Endothelial cell of umbilical vein (primary cell): ENCODE measurements around the gene TMEM8B. TPM values are rescaled to one million over a fixed set of nuclear protein-coding genes. Genes with fewer than 3 reads are reported as not detected.

Experiments used
- BruUV-seq: library from RNA; stranded (reverse); fragments of 400-500 nt; replicated peaks from 2 replicates; lab custom pipeline; 2021; lab: Mats Ljungman, UMichigan
- CTCF ChIA-PET: fragments of 300-600, 350-600 bp; sonication (Branson Sonifier 250); formaldehyde crosslinking; loops from one replicate; lab custom pipeline; 2021; ENCODE audit warnings: antibody characterized with exemption, inconsistent platforms; lab: Charles Lee
- POLR2A ChIA-PET: fragments of 300-600, 350-600 bp; sonication (Branson Sonifier 250); formaldehyde crosslinking; loops from one replicate; lab custom pipeline; 2021; ENCODE audit warnings: antibody characterized with exemption, inconsistent platforms; lab: Charles Lee
- DNase-seq: peaks from one replicate; pipeline ENCODE4 v3.0.0-alpha.2; 2011; ENCODE audit warnings: low read depth, low spot score
- FAIRE-seq: peaks from 2 replicates; lab custom pipeline; 2011; peaks lifted over from hg19 to GRCh38; lab: Jason Lieb, UNC
- H2AFZ ChIP-seq: 2 replicates; pipeline ENCODE4 v1.6.0; 2012; ENCODE audit warnings: low read depth, low read length, control low read depth, inconsistent platforms
- H3K27ac ChIP-seq: 2 replicates; pipeline ENCODE4 v1.5.1; 2011; ENCODE audit warnings: low read depth, mild to moderate bottlenecking, control low read depth, low read length, moderate library complexity; ENCODE audit not compliant: insufficient read depth
- H3K27me3 ChIP-seq, 2 experiments: 2 replicates each; pipeline versions ENCODE4 v1.6.0 to v1.6.1; 2011; ENCODE audit warnings: low read length in 2 of 2, mixed read lengths in 1 of 2; ENCODE audit not compliant: control insufficient read depth in 2 of 2, insufficient read depth in 2 of 2
- H3K36me3 ChIP-seq, 2 experiments: 2 replicates in 1 of 2; 3 replicates in 1 of 2; pipeline ENCODE4 v1.5.1; 2011; ENCODE audit warnings: low read length in 2 of 2, mild to moderate bottlenecking in 1 of 2, moderate library complexity in 1 of 2; ENCODE audit not compliant: control insufficient read depth in 2 of 2, insufficient read depth in 2 of 2; ENCODE audit errors: extremely low read depth in 1 of 2
- H3K4me1 ChIP-seq: 3 replicates; pipeline ENCODE4 v1.5.1; 2011; ENCODE audit warnings: mild to moderate bottlenecking, low read length; ENCODE audit not compliant: control insufficient read depth, insufficient read depth; ENCODE audit errors: extremely low read depth
- H3K4me2 ChIP-seq: 2 replicates; pipeline ENCODE4 v1.6.1; 2011; ENCODE audit warnings: low read length, control low read depth, mixed read lengths; ENCODE audit not compliant: insufficient read depth
- H3K4me3 ChIP-seq, 3 experiments: fragments of 200-600 bp in 1 of 3; sonication (generic), shearing (Covaris generic) in 1 of 3; replicated peaks in 1 of 3; 2 replicates each; pipeline ENCODE4 v1.5.1; 2011 to 2016; ENCODE audit warnings: control low read depth in 3 of 3, low read length in 3 of 3, mild to moderate bottlenecking in 2 of 3, inconsistent platforms in 1 of 3, low read depth in 1 of 3, moderate library complexity in 1 of 3; ENCODE audit not compliant: insufficient read depth in 1 of 3
- H3K79me2 ChIP-seq: 2 replicates; pipeline ENCODE4 v1.6.0; 2012; ENCODE audit warnings: low read length, inconsistent platforms; ENCODE audit not compliant: control insufficient read depth, insufficient read depth
- H3K9ac ChIP-seq: replicated peaks from 2 replicates; pipeline ENCODE3; 2011; ENCODE audit warnings: low read length, control low read depth; ENCODE audit not compliant: insufficient read depth; ENCODE audit errors: extremely low read depth
- H3K9me1 ChIP-seq: replicated peaks from 3 replicates; pipeline ENCODE4 v1.6.0; 2011; ENCODE audit warnings: mild to moderate bottlenecking, low read length; ENCODE audit not compliant: control insufficient read depth, insufficient read depth; ENCODE audit errors: extremely low read depth
- H3K9me3 ChIP-seq: replicated peaks from 2 replicates; pipeline ENCODE4 v1.5.1; 2012; ENCODE audit warnings: low read length, inconsistent platforms; ENCODE audit not compliant: control insufficient read depth, insufficient read depth
- H4K20me1 ChIP-seq: replicated peaks from 2 replicates; pipeline ENCODE3; 2011; ENCODE audit warnings: mild to moderate bottlenecking, low read length; ENCODE audit not compliant: control insufficient read depth, insufficient read depth; ENCODE audit errors: extremely low read depth
- CTCF ChIP-seq, 2 donors: IDR thresholded peaks; 1 replicate in 1 of 2; 2 replicates in 1 of 2; pipeline ENCODE4 v1.5.1; 2011; ENCODE audit warnings: low read length in 2 of 2, mild to moderate bottlenecking in 2 of 2, moderate library complexity in 2 of 2, control low read depth in 1 of 2, inconsistent platforms in 1 of 2, low read depth in 1 of 2; ENCODE audit not compliant: insufficient read depth in 1 of 2; ENCODE audit errors: extremely low read depth in 1 of 2
- FOS ChIP-seq: IDR thresholded peaks from 2 replicates; pipeline ENCODE4 v1.6.1; 2011; ENCODE audit warnings: mild to moderate bottlenecking, low read length, moderate library complexity, borderline replicate concordance; ENCODE audit not compliant: insufficient read depth
- GATA2 ChIP-seq: IDR thresholded peaks from 2 replicates; pipeline ENCODE4 v1.7.0; 2011; ENCODE audit warnings: low read depth, mild to moderate bottlenecking, moderate library complexity, mixed read lengths, low read length; ENCODE audit not compliant: insufficient read length, insufficient read depth
- MAX ChIP-seq: IDR thresholded peaks from 2 replicates; pipeline ENCODE4 v1.6.1; 2011; ENCODE audit not compliant: insufficient read depth, insufficient read length
- MYC ChIP-seq: IDR thresholded peaks from one replicate; pipeline ENCODE4 v1.6.1; 2011; ENCODE audit warnings: mild to moderate bottlenecking, low read depth, low read length
- POLR2A ChIP-seq: IDR thresholded peaks from 2 replicates; pipeline ENCODE4 v1.6.1; 2012; ENCODE audit warnings: low read depth, mild to moderate bottlenecking, control low read depth, low read length
- dilution Hi-C: fragments of 300-500 bp; cut with MboI; formaldehyde crosslinking; loops from one replicate; pipeline ENCODE4 v1.15.0; 2019; ENCODE audit warnings: low sequenced_read_pairs; ENCODE audit not compliant: extremely low pct_ligation_motif_present
- intact Hi-C: fragments of 100-400 bp; cut with micrococcal nuclease; formaldehyde crosslinking; loops from one replicate; pipeline ENCODE4 v1.10.0; 2022
- polyA plus RNA-seq, 4 experiments: library from polyadenylated mRNA; depleted of rRNA in 3 of 4; stranded (reverse) in 3 of 4; unstranded in 1 of 4; fragments of >200 nt; gene quantifications; 2 replicates each; pipeline versions ENCODE4 v1.2.1 to v1.2.3, GENCODE V29; 2011 to 2012; ENCODE audit warnings: missing spikeins in 1 of 4
- total RNA-seq: library from RNA; stranded (reverse); gene quantifications from 2 replicates; pipeline ENCODE4 v1.2.3, GENCODE V29; 2021

TMEM8B gene
- total and polyA plus RNA-seq, 2 donors (not counting 3 experiments of a cell fraction or from before 2014, with no cell fraction given): 2.5 to 3.6 TPM

- dilution Hi-C loops (no loop called here), intact Hi-C loops (no loop called here)
- no peak for FAIRE-seq
- Histone ChIP-seq H3K4me1 (no peaks in the 10 kb centered on the region), H4K20me1 (no peaks in the 10 kb centered on the region), H3K79me2 (no peaks in the 10 kb centered on the region), H3K27me3 (peaks cover 22 to 41% of the 10 kb centered on the region in 2 experiments), H2AFZ (no peak overlapping the region), H3K9ac (no peak overlapping the region), H3K9me3 (no peaks in the 10 kb centered on the region), H3K9me1 (no peaks in the 10 kb centered on the region), H3K27ac (no peak overlapping the region), H3K4me2 (no peak overlapping the region), H3K36me3 (no peaks in the 10 kb centered on the region), H3K4me3 (no peak overlapping the region)
- POLR2A ChIA-PET: no interaction called here
- no peak for DNase-seq
- TF ChIP-seq CTCF (IDR thresholded peaks at IDR 0.05; ENCODE audit: extremely low read depth in 1 of 2, insufficient read depth in 1 of 2, low read depth in 1 of 2, low read length in 2 of 2): no peak
- TF ChIP-seq MAX: no peak
- TF ChIP-seq GATA2: no peak
- TF ChIP-seq POLR2A: no peak
- no peak for TF ChIP-seq FOS
- TF ChIP-seq MYC: no peak
- BruUV-seq: no TSS peak
- CTCF ChIA-PET: interaction anchor here (1.3 to 1.4 kb wide), 2 partner anchors 28 to 64 kb away, joined by 3 to 5 read pairs; no protein-coding TSS in a partner anchor
Observed at GRCh38 chr9:35854091-35854762, 25.2 kb downstream of the TMEM8B start.
